ENCODE measurements around the gene MED13L. TPM values are rescaled to one million over a fixed set of nuclear protein-coding genes. Genes with fewer than 3 reads are reported as not detected.

Gene MED13L
- total and polyA plus RNA-seq, 2 of the 4 experiments (the other 2 are of a cell fraction) = 17.9 to 49.1 TPM

- no TSS peak for BruUV-seq (replicated peaks)
- no peaks in the 10 kb centered on the region for H3K36me3 ChIP-seq (ENCODE audit: control insufficient read depth, insufficient read depth, low read length)
- in situ Hi-C loops (cut with MboI; ENCODE audit: low sequenced_read_pairs) = no loop called here
Measured at GRCh38 chr12:116155383-116155782, 122.1 kb downstream of the MED13L start.

More at GRCh38 chr12:116155383-116155782, 122.1 kb downstream of the MED13L start:
- Histone ChIP-seq H3K27ac (ENCODE audit: insufficient read depth, low read length) (no peak overlapping the region), H3K23ac (ENCODE audit: low read depth, low read length) (no peak overlapping the region), H3K56ac (ENCODE audit: extremely low read depth, insufficient read depth, low read length) (no peak overlapping the region), H3K4ac (ENCODE audit: low read depth, low read length) (no peak overlapping the region), H3K79me1 (ENCODE audit: low read depth in 1 of 2, low read length in 2 of 2) (peaks cover 36 to 84% of the 10 kb centered on the region in 2 experiments), H2AFZ (replicated peaks; ENCODE audit: low read length, poor library complexity) (no peak overlapping the region), H2BK15ac (ENCODE audit: low read depth, low read length) (no peak overlapping the region), H3K9me1 (ENCODE audit: insufficient read depth, low read length) (peaks cover 15% of the 10 kb centered on the region), H4K8ac (ENCODE audit: low read depth in 2 of 2, low read length in 2 of 2) (no peak overlapping the region), H3K14ac (replicated peaks; ENCODE audit: low read depth, low read length) (no peak overlapping the region), H2BK20ac (ENCODE audit: low read depth, low read length) (no peak overlapping the region), H2BK120ac (ENCODE audit: low read depth, low read length) (no peak overlapping the region), H4K5ac (ENCODE audit: low read depth, low read length) (no peak overlapping the region), H3K9me3 (ENCODE audit: control insufficient read depth, insufficient read depth, low read length) (no peaks in the 10 kb centered on the region), H3K9ac (ENCODE audit: low read depth, low read length) (no peak overlapping the region), H3K27me3 (ENCODE audit: control insufficient read depth, insufficient read depth, low read length) (no peaks in the 10 kb centered on the region), H3K4me3 (ENCODE audit: insufficient read depth, low read depth, low read length) (no peak overlapping the region), H3K4me1 (ENCODE audit: control insufficient read depth, insufficient read depth, low read length) (peaks cover 12% of the 10 kb centered on the region), H4K91ac (ENCODE audit: insufficient read depth, low read depth, low read length) (no peak overlapping the region), H3K4me2 (ENCODE audit: low read depth, low read length) (no peak overlapping the region), H3K18ac (ENCODE audit: low read depth, low read length) (no peak overlapping the region), H2AK5ac (ENCODE audit: low read depth, low read length) (no peak overlapping the region), H2BK5ac (ENCODE audit: low read depth, low read length, poor library complexity, severe bottlenecking) (no peak overlapping the region), H4K20me1 (ENCODE audit: insufficient read depth, low read length) (peaks cover 87% of the 10 kb centered on the region), H2AK9ac (replicated peaks; ENCODE audit: low read depth, low read length, poor library complexity) (no peak overlapping the region)
- TF ChIP-seq RCOR1 (IDR thresholded peaks at IDR 0.05; ENCODE audit: insufficient replicate concordance, low read length) (no peak), MXI1 (IDR thresholded peaks at IDR 0.05; ENCODE audit: borderline replicate concordance, low read depth, low read length) (no peak), CHD1 (IDR thresholded peaks at IDR 0.05; ENCODE audit: low read depth, low read length) (no peak), SMC3 (IDR thresholded peaks at IDR 0.05; ENCODE audit: low read depth, low read length) (no peak), ELK1 (IDR thresholded peaks at IDR 0.05; ENCODE audit: borderline replicate concordance, low read depth, low read length) (no peak), BHLHE40 (IDR thresholded peaks at IDR 0.05; ENCODE audit: low read depth, low read length) (no peak), USF2 (IDR thresholded peaks at IDR 0.05; ENCODE audit: low read depth, low read length) (no peak)
- DNase-seq = no peak
- no peak for ATAC-seq (ENCODE audit: low read depth)
- intact Hi-C loops (cut with micrococcal nuclease) = no loop called here
- ChIA-PET CTCF (no interaction called here), POLR2A (ENCODE audit: unreplicated experiment) (no interaction called here)
- dilution Hi-C loops (cut with HindIII; ENCODE audit: low sequenced_read_pairs, unreplicated experiment) = no loop called here
- 96% methylated on average over 2 of the region's 8 CpGs; no CpG with 5 or more reads in 1 of the 2 experiments for WGBS, 2 experiments (ENCODE audit: extremely low coverage in 2 of 2, insufficient read length in 1 of 2)
